HG02588 (cell line): Measurements from ENCODE around the gene RAB27A.
"Not testable (repeated sequence)": the region's sequence is repeated elsewhere in the genome, so short reads cannot be mapped to it uniquely, and the experiment has no call there.

ENCODE experiments used
- ATAC-seq: cut with Tn5 transposase; IDR thresholded peaks from one replicate; pipeline ENCODE4 v1.9.1; 2021; ENCODE audit warnings: mild to moderate bottlenecking, moderate library complexity; ENCODE audit not compliant: unreplicated experiment

The RAB27A gene

DNA sequence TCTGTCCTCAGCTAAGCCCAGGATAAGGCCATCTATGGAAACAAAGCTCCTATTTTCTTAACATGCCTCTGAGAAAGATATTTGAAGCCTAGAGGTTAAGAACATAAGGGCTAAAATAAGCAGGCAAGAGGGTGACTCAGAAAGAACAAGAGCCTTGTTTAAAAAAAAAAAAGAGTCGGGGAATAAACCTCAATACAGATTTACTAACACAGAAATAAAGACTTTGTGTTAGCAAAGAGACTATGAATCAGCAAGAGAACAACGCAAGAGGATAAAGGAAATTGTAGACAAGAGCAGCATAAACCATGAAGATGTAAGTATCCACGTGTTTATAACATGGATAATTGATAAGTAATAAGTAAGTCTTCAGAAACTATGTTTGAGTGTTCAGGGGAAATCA, 36.0 kb downstream of the RAB27A start:
- no peak for ATAC-seq

DNA sequence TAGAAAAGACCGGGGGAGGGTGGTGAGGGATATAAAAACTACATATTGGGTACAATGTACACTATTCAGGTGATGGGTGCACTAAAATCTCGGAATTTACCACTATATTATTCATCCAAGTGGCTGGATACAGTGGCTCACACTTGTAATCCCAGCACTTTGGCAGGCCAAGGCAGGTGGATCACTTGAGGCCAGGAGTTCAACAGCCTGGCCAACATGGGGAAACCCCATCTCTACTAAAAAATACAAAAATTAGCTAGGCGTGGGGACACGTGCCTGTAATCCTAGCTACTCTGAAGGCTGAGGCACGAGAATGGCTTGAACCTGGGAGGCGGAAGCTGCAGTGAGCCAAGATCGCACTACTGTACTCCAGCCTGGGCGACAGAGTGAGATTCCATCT, 37.4 kb downstream of the RAB27A start:
- ATAC-seq = not testable (repeated sequence)

DNA sequence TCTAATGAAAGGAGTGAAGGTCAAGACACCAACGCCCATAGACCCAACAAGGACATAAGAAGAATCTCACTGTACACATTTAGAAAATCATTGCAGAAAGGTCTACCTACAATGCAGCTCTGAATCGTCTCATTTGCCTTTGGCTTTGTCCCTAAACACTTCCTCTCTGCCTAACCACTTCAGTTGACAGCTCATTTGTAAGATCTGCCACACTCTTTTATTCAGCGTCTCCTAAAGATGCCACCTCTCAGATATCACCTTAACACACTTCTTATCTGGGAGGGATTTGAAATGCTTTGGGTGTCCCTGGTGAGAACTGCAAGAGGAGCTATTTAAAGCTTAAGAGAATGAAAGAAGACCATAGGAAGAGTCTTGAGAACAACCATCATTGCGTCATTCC, 38.7 kb downstream of the RAB27A start:
- no peak for ATAC-seq

GRCh38 chr15:55250392-55250791, 39.2 kb downstream of the RAB27A start:
- no peak for ATAC-seq

DNA sequence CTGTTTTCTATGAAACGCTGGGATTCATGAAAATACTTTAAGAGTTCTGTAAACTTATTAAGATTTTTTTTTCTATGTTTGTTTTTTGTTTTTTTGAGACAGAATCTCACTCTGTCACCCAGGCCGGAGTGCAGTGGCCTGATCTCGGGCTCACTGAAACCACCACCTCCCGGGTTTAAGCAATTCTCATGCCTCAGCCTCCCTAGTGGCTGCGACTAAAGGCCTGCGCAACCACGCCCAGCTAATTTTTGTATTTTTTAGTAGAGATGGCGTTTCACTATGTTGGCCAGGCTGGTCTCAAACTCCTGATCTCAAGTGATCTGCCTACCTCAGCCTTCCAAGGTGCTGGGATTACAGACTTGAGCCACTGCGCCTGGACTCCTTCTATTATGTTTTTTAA, 39.7 kb downstream of the RAB27A start:
- ATAC-seq = not testable (repeated sequence)

DNA sequence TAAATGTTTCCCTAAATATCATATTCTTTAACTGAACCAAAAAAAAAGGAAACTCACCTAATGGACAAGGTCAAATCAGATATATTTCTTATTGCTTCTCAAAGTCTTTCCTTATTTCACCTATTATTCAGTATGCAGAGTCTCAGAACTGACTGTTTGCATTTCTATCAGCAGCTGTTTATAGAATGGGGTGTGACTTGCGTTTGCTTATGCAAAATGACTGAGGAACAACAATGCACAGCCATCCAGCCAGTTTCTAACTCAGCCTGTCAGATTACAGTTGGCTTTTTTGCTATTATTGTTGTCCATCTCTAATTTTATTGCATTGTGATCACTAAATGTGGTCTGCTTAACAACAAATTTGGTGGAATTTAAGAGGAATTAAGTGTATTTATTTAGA, 40.7 kb downstream of the RAB27A start:
- ATAC-seq = no peak

DNA sequence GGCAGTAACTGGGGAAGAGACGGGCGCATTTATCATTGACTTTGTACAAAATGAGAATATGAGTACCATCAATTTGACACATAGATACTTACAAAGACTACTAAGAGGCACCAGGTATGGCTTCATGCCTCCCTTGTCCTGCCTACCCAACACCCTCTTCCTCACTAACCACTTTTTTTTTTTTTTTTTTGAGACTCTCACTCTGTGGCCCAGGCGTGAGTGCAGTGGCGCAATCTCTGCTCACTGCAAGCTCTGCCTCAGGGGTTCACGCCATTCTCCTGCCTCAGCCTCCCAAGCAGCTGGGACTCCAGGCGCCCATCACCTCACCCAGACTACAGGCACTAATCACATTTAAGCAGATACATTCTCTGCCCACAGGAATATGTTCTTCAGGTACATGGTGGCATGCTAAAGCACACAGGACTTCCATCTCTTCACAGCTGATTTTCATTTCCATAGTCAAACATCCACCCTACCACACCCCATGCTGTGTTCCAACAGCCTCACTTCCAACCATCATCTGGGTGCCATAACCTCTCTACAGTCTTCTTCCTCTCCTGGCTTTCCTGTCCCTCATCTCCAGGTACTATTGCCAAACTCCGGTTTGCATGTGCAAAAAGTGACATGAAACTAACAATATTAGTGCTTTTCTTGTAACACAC, 41.7 kb downstream of the RAB27A start:
- ATAC-seq = no peak

- ATAC-seq = no peak
These were observed 42.3 kb downstream of the RAB27A start for GRCh38 chr15:55247311-55247710.

- ATAC-seq = no peak
These were observed 43.0 kb downstream of the RAB27A start for GRCh38 chr15:55246567-55246966.

DNA sequence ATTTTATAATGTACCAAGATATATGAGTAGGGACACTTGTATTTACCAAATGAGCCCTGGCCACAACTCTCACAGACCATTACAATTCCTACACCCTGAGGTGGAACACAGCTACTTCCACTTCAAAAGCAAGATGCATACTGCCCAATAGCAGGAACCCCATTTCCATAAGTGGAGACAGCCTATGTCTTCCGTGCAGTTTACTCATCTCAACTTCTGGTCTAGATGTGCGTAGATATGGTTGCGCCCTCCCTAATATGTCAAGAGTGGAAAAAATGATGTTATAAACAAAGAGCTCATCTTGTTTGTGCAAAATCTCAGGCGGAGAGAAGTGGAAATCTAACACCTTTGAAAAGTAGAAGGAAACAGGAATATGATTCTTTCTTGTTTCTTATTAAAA, 44.6 kb downstream of the RAB27A start:
- no peak for ATAC-seq

DNA sequence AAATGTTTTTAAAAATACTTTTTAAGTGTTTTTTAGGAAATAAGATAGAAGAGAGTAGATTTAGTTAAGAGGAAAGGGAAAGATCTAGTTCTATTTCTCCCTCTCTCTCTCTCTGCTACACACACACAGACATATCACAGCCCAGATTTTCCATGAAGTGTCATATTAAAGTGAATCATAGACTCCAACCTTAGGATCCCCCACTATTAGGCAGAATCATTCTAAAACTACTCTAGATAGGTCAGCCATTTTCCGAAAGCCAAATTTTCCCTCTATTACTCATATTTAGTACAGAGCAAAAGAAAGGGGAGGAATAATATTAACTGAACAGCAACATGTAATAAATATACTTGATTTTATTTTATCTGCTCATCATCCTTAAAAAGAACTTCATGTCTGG, 47.7 kb downstream of the RAB27A start:
- no peak for ATAC-seq

DNA sequence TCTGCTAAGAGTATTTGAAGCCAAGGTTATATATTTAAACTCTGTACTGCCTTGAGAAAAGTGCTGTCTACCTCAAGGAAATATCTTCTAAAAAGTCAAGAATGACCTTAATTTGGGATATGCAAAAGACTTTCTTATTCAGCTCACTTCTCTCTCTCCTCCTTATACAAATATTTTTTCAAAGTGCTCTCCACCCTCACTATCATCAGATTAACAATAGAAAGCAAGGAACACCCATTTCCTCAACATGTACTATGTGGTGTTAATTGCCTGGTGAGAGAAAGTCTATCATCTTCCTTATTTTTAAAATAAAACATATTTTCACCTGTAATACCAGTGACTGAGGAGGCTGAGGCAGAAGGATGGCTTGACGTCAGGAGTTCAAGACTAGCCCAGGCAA, 48.4 kb downstream of the RAB27A start:
- ATAC-seq = no peak

DNA sequence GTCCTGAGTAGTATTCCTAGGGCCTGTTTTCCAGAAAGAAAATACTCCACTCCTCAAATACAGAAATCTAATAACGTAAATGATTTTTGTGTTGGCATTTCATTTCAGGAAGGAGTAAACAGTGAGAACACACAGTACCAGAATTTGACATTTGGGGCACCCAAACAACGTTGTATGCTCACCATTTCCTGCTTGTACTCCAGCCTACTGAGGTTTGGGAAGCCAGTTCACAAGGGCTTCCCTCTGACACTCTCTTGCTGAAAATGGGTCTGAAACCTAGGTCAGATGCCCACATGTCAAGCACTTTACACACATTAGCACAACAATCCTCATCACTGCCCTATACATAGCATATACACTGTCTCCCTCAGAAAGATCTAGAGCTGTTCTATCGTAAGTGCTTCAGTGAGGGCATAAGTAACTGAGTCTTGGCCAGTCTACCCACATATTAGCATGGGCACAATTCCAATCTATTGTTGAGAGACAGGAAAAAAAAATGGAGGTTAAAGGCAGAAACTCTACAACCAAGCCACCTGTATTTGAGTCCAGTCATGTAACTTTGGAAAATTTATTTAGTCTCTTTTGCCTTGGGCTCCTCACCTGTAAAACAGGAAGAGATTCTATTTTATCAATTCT, 49.4 kb downstream of the RAB27A start:
- ATAC-seq = no peak

GRCh38 chr15:55239440-55240124, 50.0 kb downstream of the RAB27A start:
- no peak for ATAC-seq

DNA sequence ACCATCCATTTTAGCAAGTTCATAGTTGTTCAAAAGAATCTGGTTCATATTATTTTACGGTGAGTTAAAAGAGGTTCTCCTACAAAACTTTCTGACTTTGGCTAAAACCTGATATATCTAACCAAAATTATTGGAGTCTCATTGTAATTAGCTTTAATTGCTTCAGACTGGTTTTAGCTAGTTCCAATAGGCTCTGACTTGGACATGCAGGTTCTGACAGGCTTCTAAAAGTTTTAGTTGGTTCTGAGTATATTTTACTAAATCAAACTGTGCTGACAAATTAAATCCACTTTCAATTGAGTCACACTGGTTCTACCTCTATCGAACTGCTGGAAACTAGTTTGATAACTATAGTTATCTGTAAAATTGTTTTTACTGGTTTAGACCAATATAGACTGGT, 50.7 kb downstream of the RAB27A start:
- no peak for ATAC-seq

GRCh38 chr15:55237219-55238130, 52.1 kb downstream of the RAB27A start:
- ATAC-seq = no peak

GRCh38 chr15:55235546-55236036, 54.0 kb downstream of the RAB27A start:
- no peak for ATAC-seq

- no peak for ATAC-seq
These were observed 54.9 kb downstream of the RAB27A start for GRCh38 chr15:55234800-55235104.

DNA sequence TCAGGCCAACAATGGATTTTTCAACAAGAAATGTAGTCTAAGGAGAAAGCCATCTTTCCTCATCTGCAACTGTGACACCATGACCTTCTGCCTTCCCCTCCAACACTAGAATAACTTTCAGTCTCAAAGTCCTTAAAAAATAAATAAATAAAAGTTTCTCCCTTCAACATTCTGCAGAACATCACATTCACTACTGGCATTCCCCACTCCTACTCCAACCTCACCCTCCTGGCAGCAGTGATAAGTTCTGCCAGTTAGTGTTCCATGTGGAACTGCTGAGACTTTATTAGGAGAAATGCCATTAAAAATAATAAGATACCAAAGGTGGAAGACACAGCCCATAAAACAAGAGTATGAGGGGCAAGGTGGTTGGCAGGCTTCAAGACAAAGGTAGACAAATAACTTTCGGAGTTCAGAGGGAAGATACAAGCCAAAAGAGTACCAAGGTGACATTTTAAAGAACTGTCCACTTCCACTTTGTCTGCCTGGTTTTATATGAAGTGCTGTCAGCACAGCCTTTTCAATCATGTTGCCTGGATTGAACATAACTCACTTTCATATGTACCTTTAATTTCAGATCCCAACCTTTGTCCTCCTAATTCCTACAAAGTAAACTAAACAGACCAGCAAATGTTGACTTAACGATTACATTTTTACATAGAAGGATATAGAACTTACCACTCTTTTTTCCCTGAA, 55.4 kb downstream of the RAB27A start:
- no peak for ATAC-seq

DNA sequence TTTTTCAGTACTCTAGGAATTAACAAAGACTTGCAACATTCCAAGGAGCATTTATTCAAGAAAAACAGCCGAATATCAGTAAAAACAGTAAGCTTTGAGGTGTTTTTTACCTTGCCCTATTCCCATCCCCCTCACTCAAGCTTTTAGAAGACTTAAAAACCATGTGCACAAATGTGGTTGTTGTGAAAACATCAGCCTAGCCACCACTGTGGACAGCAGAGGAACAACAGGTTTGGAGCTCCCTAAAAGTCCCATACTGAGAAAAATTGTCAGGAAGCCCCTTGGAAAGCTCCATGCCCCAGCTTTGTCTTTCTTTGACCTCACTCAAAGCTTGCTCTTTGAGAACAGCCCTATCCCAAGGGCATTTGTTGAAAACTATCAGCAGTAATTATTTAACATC, 58.2 kb downstream of the RAB27A start:
- ATAC-seq = no peak

DNA sequence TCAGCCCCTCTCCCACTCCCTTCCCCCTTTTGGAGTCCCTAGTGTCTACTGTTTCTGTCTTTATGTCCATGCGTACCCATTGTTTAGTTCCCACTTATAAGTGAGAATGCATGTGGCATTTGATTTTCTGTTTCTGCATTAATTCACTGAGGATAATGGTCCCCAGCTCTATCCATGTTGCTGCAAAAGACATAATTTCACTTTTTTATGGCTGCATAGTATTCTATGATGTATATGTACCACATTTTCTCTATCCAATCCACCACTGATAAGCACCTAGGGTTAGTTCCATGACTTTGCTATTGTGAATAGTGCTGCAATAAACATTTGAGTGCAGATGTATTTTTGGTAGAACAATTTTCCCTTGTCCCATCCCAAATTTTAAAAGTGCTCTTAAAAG, 58.7 kb downstream of the RAB27A start:
- no peak for ATAC-seq
